CD4-positive, alpha-beta T cell (primary cell): ENCODE results near the gene ELFN2. TPM values are rescaled to one million over a fixed set of nuclear protein-coding genes. Genes with fewer than 3 reads are reported as not detected.

ENCODE experiments used
- ATAC-seq: fragments of 200-7000 bp; cut with Tn5 transposase; one replicate; pipeline ENCODE4 v1.10.0; 2022; ENCODE audit warnings: mild to moderate bottlenecking; ENCODE audit not compliant: poor library complexity
- CTCF ChIA-PET: fragments of 350-600 bp; sonication (Branson Sonifier 250); formaldehyde crosslinking; loops from one replicate; lab custom pipeline; 2021; ENCODE audit warnings: antibody characterized with exemption, inconsistent platforms; lab: Charles Lee
- POLR2A ChIA-PET: fragments of 350-600 bp; sonication (Branson Sonifier 250); formaldehyde crosslinking; loops from one replicate; lab custom pipeline; 2021; ENCODE audit warnings: antibody characterized with exemption, inconsistent platforms; lab: Charles Lee
- DNase-seq, 14 experiments: peaks; one replicate each; pipeline ENCODE4 v3.0.0-alpha.2; 2013 to 2020; ENCODE audit warnings: mixed read lengths in 2 of 14
- H3K27ac ChIP-seq, 2 donors: one replicate each; pipeline versions ENCODE4 v1.5.1 to v1.7.0; 2013; ENCODE audit warnings: low read length in 2 of 2, low read depth in 1 of 2, mild to moderate bottlenecking in 1 of 2
- H3K27me3 ChIP-seq, 2 experiments: 1 replicate in 1 of 2; 2 replicates in 1 of 2; pipeline versions ENCODE4 v1.6.1 to v1.7.0; 2013; ENCODE audit warnings: low read length in 2 of 2, control low read depth in 1 of 2, mild to moderate bottlenecking in 1 of 2, moderate library complexity in 1 of 2; ENCODE audit not compliant: insufficient read depth in 2 of 2, control insufficient read depth in 1 of 2
- H3K36me3 ChIP-seq: one replicate; pipeline ENCODE4 v1.6.1; 2013; ENCODE audit warnings: low read length, control low read depth; ENCODE audit not compliant: insufficient read depth
- H3K4me1 ChIP-seq: one replicate; pipeline ENCODE4 v1.6.1; 2013; ENCODE audit warnings: low read length, control low read depth; ENCODE audit not compliant: insufficient read depth
- H3K4me3 ChIP-seq: one replicate; pipeline ENCODE4 v1.5.1; 2013; ENCODE audit warnings: mild to moderate bottlenecking, low read length, moderate library complexity
- H3K9me3 ChIP-seq, 2 experiments: 1 replicate in 1 of 2; 2 replicates in 1 of 2; pipeline versions ENCODE4 v1.6.1 to v1.7.0; 2013; ENCODE audit warnings: low read length in 2 of 2, mild to moderate bottlenecking in 2 of 2, control low read depth in 1 of 2, moderate library complexity in 1 of 2; ENCODE audit not compliant: control insufficient read depth in 1 of 2, insufficient read depth in 1 of 2
- H3K27ac Mint-ChIP-seq: one replicate; pipeline ENCODE4 v1.8.0; 2020; ENCODE audit warnings: mixed read lengths
- H3K27me3 Mint-ChIP-seq: one replicate; pipeline ENCODE4 v1.8.0; 2021; ENCODE audit warnings: mixed read lengths
- H3K36me3 Mint-ChIP-seq: one replicate; pipeline ENCODE4 v1.8.0; 2021; ENCODE audit warnings: low read depth, mixed read lengths
- H3K4me1 Mint-ChIP-seq: one replicate; pipeline ENCODE4 v1.8.0; 2021; ENCODE audit warnings: low read depth, mixed read lengths
- H3K4me3 Mint-ChIP-seq: one replicate; pipeline ENCODE4 v1.8.0; 2020; ENCODE audit warnings: mild to moderate bottlenecking, mixed read lengths
- H3K9me3 Mint-ChIP-seq: one replicate; pipeline ENCODE4 v1.8.0; 2020; ENCODE audit warnings: mixed read lengths
- intact Hi-C, 2 experiments: fragments of 100-400 bp; cut with DNase I in 1 of 2; cut with micrococcal nuclease in 1 of 2; formaldehyde crosslinking; loops; one replicate each; pipeline versions ENCODE4 v1.15.1 to v1.9.0; 2023 to 2025; cut with DNase I, micrococcal nuclease
- total RNA-seq, 174 experiments: library from RNA in 2 of 174; stranded (reverse) in 2 of 174; gene quantifications; one replicate each; pipeline ENCODE4 v1.2.3 and lab custom pipeline; 2021 to 2026
- TF ChIP-seq, protein P1 (sequence below): fragments of 200-600 bp; IDR thresholded peaks from one replicate; pipeline ENCODE4 v1.8.0; 2022; ENCODE audit warnings: antibody characterized with exemption, mild to moderate bottlenecking

ELFN2 gene
- total RNA-seq, 2 experiments from 2014 or later, result 0.05 to 0.20 TPM

DNA sequence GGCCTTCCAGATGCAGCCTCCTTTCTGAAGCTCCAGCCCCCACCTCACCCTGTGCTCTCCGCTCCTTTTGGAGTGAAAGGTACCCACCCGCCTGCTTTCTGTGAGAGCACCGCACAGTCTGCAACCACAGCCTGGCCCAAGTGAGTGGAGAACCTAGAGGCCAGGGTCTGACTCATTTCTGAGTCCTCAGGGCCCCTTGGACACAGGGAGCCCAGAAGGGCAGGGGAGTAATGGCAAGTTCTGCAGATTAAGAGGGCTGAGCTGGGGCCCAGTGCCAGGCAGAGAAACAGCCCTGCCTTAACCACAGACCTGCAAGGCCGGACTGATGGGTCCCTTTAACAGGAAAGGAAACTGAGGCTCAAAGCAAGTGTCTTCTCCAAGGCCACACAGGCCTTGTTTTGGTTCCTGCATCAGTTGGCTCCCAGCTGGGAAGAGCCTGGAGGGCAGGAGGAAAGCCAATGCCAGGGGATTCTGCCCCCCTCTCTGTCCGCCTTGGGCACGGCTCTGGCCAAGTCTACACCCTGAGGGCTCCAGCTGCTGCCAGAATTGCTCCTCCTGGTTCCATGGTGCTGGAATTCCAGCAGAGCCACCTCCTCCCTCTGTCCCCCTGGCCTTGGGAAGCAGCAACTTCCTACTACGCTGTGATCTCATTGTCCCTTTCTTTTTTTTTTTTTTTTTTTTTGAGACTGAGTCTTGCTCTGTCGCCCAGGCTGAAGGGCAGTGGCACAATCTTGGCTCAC, 89.9 kb downstream of the ELFN2 start:
- H3K27me3 Mint-ChIP-seq, result peaks cover 36% of the 10 kb centered on the region
- H3K4me3 ChIP-seq, result no peak overlapping the region
- CTCF ChIA-PET, result no interaction called here

DNA sequence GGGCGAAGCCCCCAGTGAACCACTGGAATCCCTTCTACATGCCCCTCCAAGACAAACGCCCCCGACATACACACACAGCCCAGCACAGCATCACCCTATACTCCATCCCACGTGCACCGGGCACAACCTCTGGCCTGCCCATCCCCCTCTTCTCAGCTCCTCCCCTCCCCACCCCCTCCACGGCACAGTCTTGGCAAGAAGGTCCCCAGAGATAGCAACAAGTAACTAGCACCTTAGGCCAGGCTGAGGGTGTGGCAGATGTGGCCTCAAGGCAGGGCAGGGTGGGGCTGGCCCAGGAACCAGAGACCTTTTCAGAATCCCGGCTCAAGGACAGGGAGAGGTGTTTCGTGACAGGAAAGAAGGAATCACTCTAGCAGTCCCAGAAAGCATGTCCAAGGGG, 90.7 kb downstream of the ELFN2 start:
- H3K27me3 Mint-ChIP-seq, result peaks cover 44% of the 10 kb centered on the region
- POLR2A ChIA-PET, result no interaction called here
- no peak overlapping the region for H3K27ac Mint-ChIP-seq
- H3K27me3 ChIP-seq, result peaks cover 45 to 48% of the 10 kb centered on the region in 2 experiments
- intact Hi-C loops, result no loop called here
- no peak overlapping the region for H3K4me3 Mint-ChIP-seq
- CTCF ChIA-PET, result no interaction called here
- peaks cover 14% of the 10 kb centered on the region for H3K4me1 ChIP-seq
- H3K36me3 Mint-ChIP-seq, result no peaks in the 10 kb centered on the region
- TF ChIP-seq, protein P1, sequence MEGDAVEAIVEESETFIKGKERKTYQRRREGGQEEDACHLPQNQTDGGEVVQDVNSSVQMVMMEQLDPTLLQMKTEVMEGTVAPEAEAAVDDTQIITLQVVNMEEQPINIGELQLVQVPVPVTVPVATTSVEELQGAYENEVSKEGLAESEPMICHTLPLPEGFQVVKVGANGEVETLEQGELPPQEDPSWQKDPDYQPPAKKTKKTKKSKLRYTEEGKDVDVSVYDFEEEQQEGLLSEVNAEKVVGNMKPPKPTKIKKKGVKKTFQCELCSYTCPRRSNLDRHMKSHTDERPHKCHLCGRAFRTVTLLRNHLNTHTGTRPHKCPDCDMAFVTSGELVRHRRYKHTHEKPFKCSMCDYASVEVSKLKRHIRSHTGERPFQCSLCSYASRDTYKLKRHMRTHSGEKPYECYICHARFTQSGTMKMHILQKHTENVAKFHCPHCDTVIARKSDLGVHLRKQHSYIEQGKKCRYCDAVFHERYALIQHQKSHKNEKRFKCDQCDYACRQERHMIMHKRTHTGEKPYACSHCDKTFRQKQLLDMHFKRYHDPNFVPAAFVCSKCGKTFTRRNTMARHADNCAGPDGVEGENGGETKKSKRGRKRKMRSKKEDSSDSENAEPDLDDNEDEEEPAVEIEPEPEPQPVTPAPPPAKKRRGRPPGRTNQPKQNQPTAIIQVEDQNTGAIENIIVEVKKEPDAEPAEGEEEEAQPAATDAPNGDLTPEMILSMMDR, result no peak
- H3K36me3 ChIP-seq, result no peaks in the 10 kb centered on the region
- peaks cover 0 to 10% of the 10 kb centered on the region in 2 experiments for H3K9me3 ChIP-seq
- no peaks in the 10 kb centered on the region for H3K9me3 Mint-ChIP-seq
- ATAC-seq (no peak), DNase-seq (no peak)
- peaks cover 11% of the 10 kb centered on the region for H3K4me1 Mint-ChIP-seq
- no peak overlapping the region for H3K27ac ChIP-seq
- H3K4me3 ChIP-seq, result no peak overlapping the region

More for the DNA sequence above, 89.9 kb downstream of the ELFN2 start:
- H3K9me3 ChIP-seq, result peaks cover 0 to 10% of the 10 kb centered on the region in 2 experiments
- H3K27me3 ChIP-seq, result peaks cover 39 to 40% of the 10 kb centered on the region in 2 experiments
- no peaks in the 10 kb centered on the region for H3K36me3 ChIP-seq
- POLR2A ChIA-PET, result no interaction called here
- Mint-ChIP-seq H3K4me1 (peaks cover 11% of the 10 kb centered on the region), H3K36me3 (no peaks in the 10 kb centered on the region), H3K4me3 (no peak overlapping the region), H3K9me3 (no peaks in the 10 kb centered on the region), H3K27ac (no peak overlapping the region)
- H3K4me1 ChIP-seq, result peaks cover 14% of the 10 kb centered on the region
- DNase-seq (no peak), ATAC-seq (no peak)
- TF ChIP-seq, protein P1, result no peak
- intact Hi-C loops, result no loop called here
- no peak overlapping the region for H3K27ac ChIP-seq

DNA sequence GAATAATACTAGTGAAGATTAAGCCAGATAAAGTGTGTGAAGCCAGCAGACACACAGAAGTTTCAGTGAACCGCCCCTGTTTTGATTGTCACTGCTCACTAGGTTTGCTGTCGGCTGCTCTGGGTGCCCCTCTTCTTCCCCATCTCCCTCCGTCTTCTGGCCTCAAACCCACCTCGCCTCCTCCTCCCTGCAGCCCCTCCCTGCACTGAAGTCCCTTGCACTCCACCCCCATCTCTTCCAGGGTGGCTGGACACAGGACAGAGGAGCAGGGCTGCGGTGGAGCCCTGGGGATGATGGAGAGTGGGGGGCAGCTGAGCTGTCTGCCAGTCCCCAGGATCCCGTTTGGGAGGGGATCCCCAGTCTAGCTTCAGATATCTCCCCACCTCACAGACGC, 91.5 kb downstream of the ELFN2 start:
- no peak overlapping the region for H3K27ac Mint-ChIP-seq
- Histone ChIP-seq H3K4me3 (no peak overlapping the region), H3K36me3 (no peaks in the 10 kb centered on the region), H3K4me1 (peaks cover 14% of the 10 kb centered on the region), H3K27me3 (peaks cover 50 to 52% of the 10 kb centered on the region in 2 experiments), H3K27ac (no peak overlapping the region), H3K9me3 (peaks cover 0 to 10% of the 10 kb centered on the region in 2 experiments)
- peaks cover 11% of the 10 kb centered on the region for H3K4me1 Mint-ChIP-seq
- H3K9me3 Mint-ChIP-seq, result no peaks in the 10 kb centered on the region
- DNase-seq, result no peak
- ChIA-PET POLR2A (no interaction called here), CTCF (interaction anchor here (1.2 kb wide), 1 partner anchor 480 kb away, joined by 3 read pairs; no protein-coding TSS in a partner anchor)
- no peak overlapping the region for H3K4me3 Mint-ChIP-seq
- intact Hi-C loops, result no loop called here
- ATAC-seq, result no peak
- peaks cover 49% of the 10 kb centered on the region for H3K27me3 Mint-ChIP-seq
- TF ChIP-seq, protein P1, result no peak
- no peaks in the 10 kb centered on the region for H3K36me3 Mint-ChIP-seq
